Lower lobe of right lung (tissue), 2 donors: ENCODE measurements around the gene SELP. TPM values are rescaled to one million over a fixed set of nuclear protein-coding genes. Genes with fewer than 3 reads are reported as not detected.

Experiments used
- ATAC-seq, 2 donors: fragments of 200-7000 bp; cut with Tn5 transposase; one replicate each; pipeline ENCODE4 v1.9.1; 2020 to 2022; ENCODE audit warnings: mild to moderate bottlenecking in 2 of 2, moderate library complexity in 2 of 2
- DNase-seq: peaks from one replicate; pipeline ENCODE4 v3.0.0-alpha.2; 2020
- H3K27ac ChIP-seq: fragments of 200-600 bp; one replicate; pipeline ENCODE4 v1.8.0; 2022
- H3K27me3 ChIP-seq: fragments of 200-600 bp; one replicate; pipeline ENCODE4 v1.8.0; 2022; ENCODE audit warnings: low read depth
- H3K36me3 ChIP-seq: fragments of 200-600 bp; one replicate; pipeline ENCODE4 v1.8.0; 2022; ENCODE audit warnings: mild to moderate bottlenecking
- H3K4me1 ChIP-seq: fragments of 200-600 bp; one replicate; pipeline ENCODE4 v1.8.0; 2022
- H3K4me3 ChIP-seq: fragments of 200-600 bp; one replicate; pipeline ENCODE4 v1.8.0; 2022; ENCODE audit warnings: mild to moderate bottlenecking
- H3K9me3 ChIP-seq: fragments of 200-600 bp; one replicate; pipeline ENCODE4 v1.8.0; 2022
- intact Hi-C: fragments of 100-400 bp; cut with DNase I; formaldehyde crosslinking; loops from one replicate; pipeline ENCODE4 v1.11.0; 2022
- total RNA-seq: library from RNA; stranded (reverse); fragmentation: NEBNext Ultra II Directional; extraction: Animal tissue kit (Norgen Biotek cat#: 25700); gene quantifications from one replicate; pipeline ENCODE4 v1.2.1, GENCODE V29; 2021
- TF ChIP-seq, protein P1 (sequence below): fragments of 200-600 bp; IDR thresholded peaks from one replicate; pipeline ENCODE4 v1.8.0; 2022; ENCODE audit warnings: antibody characterized with exemption, mild to moderate bottlenecking
- donor health status: DM: no; HTN: yes; CAD: no; lungs with severe emphysema.

The SELP gene
- total RNA-seq, 1 donor from 2014 or later: 21.4 TPM

GRCh38 chr1:169568497-169568896 is 61.4 kb downstream of the SELP start:
- Histone ChIP-seq H3K4me1 (no peaks in the 10 kb centered on the region), H3K4me3 (no peak overlapping the region), H3K36me3 (no peaks in the 10 kb centered on the region), H3K27ac (no peak overlapping the region), H3K9me3 (no peaks in the 10 kb centered on the region), H3K27me3 (no peaks in the 10 kb centered on the region)
- no peak for ATAC-seq
- intact Hi-C loops: no loop called here
- DNase-seq: no peak
- TF ChIP-seq, protein P1, sequence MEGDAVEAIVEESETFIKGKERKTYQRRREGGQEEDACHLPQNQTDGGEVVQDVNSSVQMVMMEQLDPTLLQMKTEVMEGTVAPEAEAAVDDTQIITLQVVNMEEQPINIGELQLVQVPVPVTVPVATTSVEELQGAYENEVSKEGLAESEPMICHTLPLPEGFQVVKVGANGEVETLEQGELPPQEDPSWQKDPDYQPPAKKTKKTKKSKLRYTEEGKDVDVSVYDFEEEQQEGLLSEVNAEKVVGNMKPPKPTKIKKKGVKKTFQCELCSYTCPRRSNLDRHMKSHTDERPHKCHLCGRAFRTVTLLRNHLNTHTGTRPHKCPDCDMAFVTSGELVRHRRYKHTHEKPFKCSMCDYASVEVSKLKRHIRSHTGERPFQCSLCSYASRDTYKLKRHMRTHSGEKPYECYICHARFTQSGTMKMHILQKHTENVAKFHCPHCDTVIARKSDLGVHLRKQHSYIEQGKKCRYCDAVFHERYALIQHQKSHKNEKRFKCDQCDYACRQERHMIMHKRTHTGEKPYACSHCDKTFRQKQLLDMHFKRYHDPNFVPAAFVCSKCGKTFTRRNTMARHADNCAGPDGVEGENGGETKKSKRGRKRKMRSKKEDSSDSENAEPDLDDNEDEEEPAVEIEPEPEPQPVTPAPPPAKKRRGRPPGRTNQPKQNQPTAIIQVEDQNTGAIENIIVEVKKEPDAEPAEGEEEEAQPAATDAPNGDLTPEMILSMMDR: no peak

- Histone ChIP-seq H3K27ac (no peak overlapping the region), H3K36me3 (no peaks in the 10 kb centered on the region), H3K27me3 (no peaks in the 10 kb centered on the region), H3K4me1 (no peaks in the 10 kb centered on the region), H3K9me3 (peaks cover 5% of the 10 kb centered on the region), H3K4me3 (no peak overlapping the region)
- DNase-seq (no peak), ATAC-seq (no peak)
- intact Hi-C loops: no loop called here
- TF ChIP-seq, protein P1: no peak
Measured at GRCh38 chr1:169565335-169566271, 64.3 kb downstream of the SELP start.

DNA sequence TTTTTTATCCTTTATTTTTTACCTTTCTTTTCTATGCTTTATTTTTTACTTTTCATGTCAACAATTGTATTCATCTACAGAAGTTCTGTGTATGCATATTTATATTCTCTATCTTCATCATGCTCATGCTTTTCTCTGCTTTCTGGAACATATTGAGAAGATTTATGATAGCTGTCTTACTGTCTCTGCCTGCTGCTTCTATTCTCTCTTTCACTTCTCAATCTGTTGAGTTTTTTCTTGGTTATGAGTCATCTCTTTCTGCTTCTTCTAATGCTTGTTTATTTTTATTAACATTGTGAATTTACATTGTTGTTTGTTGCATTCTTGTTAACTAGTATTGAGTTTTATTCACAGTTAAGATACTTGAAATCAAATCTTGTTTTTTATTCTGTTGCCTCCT is 66.3 kb downstream of the SELP start:
- Histone ChIP-seq H3K36me3 (no peaks in the 10 kb centered on the region), H3K27me3 (no peaks in the 10 kb centered on the region), H3K9me3 (peaks cover 5% of the 10 kb centered on the region), H3K27ac (no peak overlapping the region), H3K4me1 (no peaks in the 10 kb centered on the region), H3K4me3 (no peak overlapping the region)
- TF ChIP-seq, protein P1: no peak
- intact Hi-C loops: no loop called here
- DNase-seq (no peak), ATAC-seq (no peak)

DNA sequence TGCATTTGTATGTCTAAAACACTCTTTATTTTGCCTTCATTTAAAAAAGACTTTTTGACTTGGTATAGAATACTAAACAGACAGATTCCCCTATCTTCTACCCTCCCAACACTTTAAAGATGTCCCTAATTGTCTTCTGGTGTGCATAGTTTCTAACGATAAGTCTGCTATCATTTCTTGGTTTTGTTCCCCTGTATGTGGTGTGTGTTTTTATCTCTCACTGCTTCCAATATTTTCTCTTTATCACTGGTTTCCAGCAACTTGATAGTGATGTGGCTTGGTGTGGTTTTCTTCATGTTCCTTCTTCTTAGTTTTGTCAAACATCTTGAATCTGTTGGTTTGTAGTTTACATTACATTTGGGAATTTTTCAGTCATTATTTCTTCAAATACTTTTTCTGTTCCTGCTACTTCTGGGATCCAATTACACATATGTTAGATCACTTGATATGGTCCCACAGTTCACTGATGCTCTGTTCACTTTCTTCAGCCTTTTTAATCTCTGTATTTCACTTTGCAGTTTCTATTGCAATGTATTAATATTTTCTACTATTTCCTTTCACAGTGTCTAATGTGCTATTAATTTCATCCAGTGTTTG is 66.8 kb downstream of the SELP start:
- H3K27me3 ChIP-seq: no peaks in the 10 kb centered on the region

GRCh38 chr1:169561692-169562091 is 68.2 kb downstream of the SELP start:
- TF ChIP-seq, protein P1: no peak
- H3K27ac ChIP-seq: no peak overlapping the region
- peaks cover 5% of the 10 kb centered on the region for H3K9me3 ChIP-seq
- intact Hi-C loops: no loop called here
- no peaks in the 10 kb centered on the region for H3K36me3 ChIP-seq
- DNase-seq: no peak
- ATAC-seq: no peak
- H3K4me1 ChIP-seq: no peaks in the 10 kb centered on the region
- no peak overlapping the region for H3K4me3 ChIP-seq
- no peaks in the 10 kb centered on the region for H3K27me3 ChIP-seq

More for the DNA sequence above, 66.8 kb downstream of the SELP start:
- H3K27ac ChIP-seq: no peak overlapping the region
- intact Hi-C loops: no loop called here
- H3K4me1 ChIP-seq: no peaks in the 10 kb centered on the region
- H3K9me3 ChIP-seq: peaks cover 5% of the 10 kb centered on the region
- TF ChIP-seq, protein P1: no peak
- ATAC-seq (no peak), DNase-seq (no peak)
- no peaks in the 10 kb centered on the region for H3K36me3 ChIP-seq
- H3K4me3 ChIP-seq: no peak overlapping the region
